Stimulated activated memory B cell treated with anti-CD40 and anti-IgM and Interleukin-4, amounts not matched to agents 10 μg/mL and 1 μg/mL and 100 μg/mL, for 72 hours (primary cell): ENCODE data around the gene DGUOK.
A peak's percentile ranks its signal among the peaks of the same experiment; 100 is the strongest.

Source experiments
- ATAC-seq: fragments of 150-1000 bp; cut with Tn5 transposase; 2 replicates; pipeline ENCODE4 v1.10.0; 2021
- H3K27ac Mint-ChIP-seq: one replicate; pipeline ENCODE4 v1.8.0; 2022; ENCODE audit warnings: mild to moderate bottlenecking, mixed read lengths
- H3K27me3 Mint-ChIP-seq: one replicate; pipeline ENCODE4 v1.8.0; 2022; ENCODE audit warnings: mixed read lengths
- H3K36me3 Mint-ChIP-seq: one replicate; pipeline ENCODE4 v1.8.0; 2022; ENCODE audit warnings: mixed read lengths
- H3K4me1 Mint-ChIP-seq: one replicate; pipeline ENCODE4 v1.8.0; 2022; ENCODE audit warnings: mixed read lengths
- H3K4me3 Mint-ChIP-seq: one replicate; pipeline ENCODE4 v1.8.0; 2022; ENCODE audit warnings: mild to moderate bottlenecking, moderate library complexity, mixed read lengths
- H3K9me3 Mint-ChIP-seq: one replicate; pipeline ENCODE4 v1.8.0; 2022; ENCODE audit warnings: mixed read lengths

Gene DGUOK

DNA sequence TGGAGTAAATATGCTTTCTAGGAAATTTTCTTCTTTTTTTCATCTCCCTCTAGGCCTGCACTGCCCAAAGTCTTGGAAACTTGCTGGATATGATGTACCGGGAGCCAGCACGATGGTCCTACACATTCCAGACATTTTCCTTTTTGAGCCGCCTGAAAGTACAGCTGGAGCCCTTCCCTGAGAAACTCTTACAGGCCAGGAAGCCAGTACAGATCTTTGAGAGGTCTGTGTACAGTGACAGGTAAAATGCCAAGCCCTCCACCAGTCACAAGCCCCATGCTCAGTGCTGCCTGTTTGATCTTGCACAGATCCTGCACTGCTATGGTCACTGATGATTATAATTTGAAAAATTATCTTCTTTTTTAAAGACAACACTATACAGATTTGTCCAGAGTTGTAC is 20.0 kb downstream of the DGUOK start:
- Mint-ChIP-seq H3K4me1 (peaks cover 62% of the 10 kb centered on the region), H3K27me3 (no peaks in the 10 kb centered on the region), H3K4me3 (no peak overlapping the region), H3K27ac (no peak overlapping the region), H3K36me3 (peaks cover 49% of the 10 kb centered on the region), H3K9me3 (no peaks in the 10 kb centered on the region)
- ATAC-seq, result no peak

DNA sequence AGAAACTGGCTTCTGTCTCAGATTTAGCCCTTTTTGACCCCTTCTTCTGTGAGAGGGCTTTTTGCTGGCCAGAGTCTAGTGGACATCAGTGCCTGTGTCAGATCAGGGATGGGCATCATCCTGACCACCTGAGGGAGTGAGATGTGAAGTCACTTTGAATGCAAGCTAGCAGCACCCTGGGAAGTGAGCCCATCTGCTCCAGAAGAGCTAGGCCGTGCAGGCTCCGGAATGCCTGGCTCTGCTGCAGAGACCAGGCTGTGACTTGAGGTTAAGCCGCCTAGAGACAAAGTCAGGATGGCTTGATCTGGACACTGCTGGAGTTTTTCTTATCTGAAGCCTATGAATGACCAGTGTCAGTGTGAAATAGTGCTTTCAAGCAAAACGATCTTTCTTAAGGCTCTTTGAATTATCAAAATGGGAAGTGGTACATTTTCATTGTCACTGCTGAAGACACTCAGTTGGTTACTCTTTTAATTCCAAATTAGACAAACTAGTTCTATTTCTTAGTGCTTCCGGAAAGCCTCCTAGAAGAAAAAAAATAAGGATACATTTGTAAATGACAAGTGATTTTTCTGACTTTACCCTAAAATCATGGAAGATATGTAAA is 20.8 kb downstream of the DGUOK start:
- H3K4me3 Mint-ChIP-seq, result no peak overlapping the region
- no peak for ATAC-seq
- no peak overlapping the region for H3K27ac Mint-ChIP-seq
- peaks cover 55% of the 10 kb centered on the region for H3K36me3 Mint-ChIP-seq
- H3K27me3 Mint-ChIP-seq, result no peaks in the 10 kb centered on the region
- no peaks in the 10 kb centered on the region for H3K9me3 Mint-ChIP-seq
- peaks cover 67% of the 10 kb centered on the region for H3K4me1 Mint-ChIP-seq

DNA sequence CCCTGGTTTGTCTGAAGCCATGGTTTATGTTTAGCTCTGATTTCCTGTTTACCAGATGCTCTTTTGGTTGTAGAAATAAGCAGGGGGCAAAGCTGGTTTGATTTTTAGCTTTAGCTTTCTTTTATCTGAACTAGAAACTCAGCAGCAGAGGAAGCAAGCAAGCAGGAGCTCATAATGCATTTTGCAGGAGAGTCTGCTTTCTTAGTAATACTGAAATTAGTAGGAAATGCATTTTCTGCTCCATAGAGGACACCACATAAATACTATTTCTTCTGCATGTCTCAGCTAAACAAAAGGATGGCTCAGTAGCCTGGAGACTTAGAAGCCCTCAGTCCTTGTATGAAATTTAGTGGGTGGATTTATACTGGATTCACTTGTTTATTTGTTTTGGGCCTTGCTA is 23.1 kb downstream of the DGUOK start:
- no peaks in the 10 kb centered on the region for H3K27me3 Mint-ChIP-seq
- no peaks in the 10 kb centered on the region for H3K9me3 Mint-ChIP-seq
- H3K36me3 Mint-ChIP-seq, result peaks cover 62% of the 10 kb centered on the region
- peaks cover 53% of the 10 kb centered on the region for H3K4me1 Mint-ChIP-seq
- no peak for ATAC-seq
- H3K4me3 Mint-ChIP-seq, result no peak overlapping the region
- H3K27ac Mint-ChIP-seq, result peak overlapping the region; percentile 40

DNA sequence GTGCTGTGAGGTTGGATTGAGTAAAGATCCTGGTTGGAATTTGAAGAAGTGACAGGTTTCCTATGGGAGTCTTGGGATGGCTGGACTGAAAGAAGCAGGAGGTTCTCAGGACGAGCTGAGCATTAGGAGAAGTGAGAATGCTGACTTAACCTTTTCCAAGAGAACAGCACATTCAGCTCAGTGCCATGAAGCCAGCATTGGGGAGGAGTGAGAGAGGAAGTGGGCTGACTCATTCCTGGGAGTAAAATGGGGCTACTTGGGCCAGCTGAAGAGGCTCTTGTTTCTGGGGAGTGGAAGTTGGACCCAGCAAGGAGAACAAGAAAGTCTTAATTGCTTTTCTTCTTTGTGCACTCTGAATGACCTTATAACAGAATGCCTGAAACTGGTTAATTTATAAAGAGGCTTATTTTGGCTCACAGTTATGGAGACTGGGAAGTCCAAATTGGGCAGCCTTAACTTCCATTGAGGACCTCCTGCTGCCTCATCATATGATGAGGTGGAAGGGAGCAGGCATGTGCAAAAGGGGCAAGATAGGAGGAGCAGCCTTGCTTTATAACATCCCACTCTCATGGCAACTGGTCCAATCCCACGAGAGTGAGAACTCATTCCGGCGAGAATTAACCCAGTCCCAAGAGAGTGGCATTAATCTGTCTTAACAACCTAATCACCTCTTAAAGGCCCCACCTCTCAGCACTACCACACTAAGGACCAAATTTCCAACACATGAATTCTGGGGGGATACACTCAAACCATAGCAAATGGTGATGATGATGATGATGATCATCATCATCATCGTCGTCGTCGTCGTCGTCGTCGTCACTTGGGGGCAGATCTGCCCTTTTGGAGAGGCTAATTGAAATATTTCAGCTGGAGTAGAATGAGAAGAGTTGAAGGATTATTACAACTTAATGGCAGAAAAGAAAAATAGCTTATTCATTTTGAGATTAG is 26.1 kb downstream of the DGUOK start:
- no peak for ATAC-seq
- H3K9me3 Mint-ChIP-seq, result no peaks in the 10 kb centered on the region
- peak overlapping the region; percentile 40 for H3K27ac Mint-ChIP-seq
- no peaks in the 10 kb centered on the region for H3K27me3 Mint-ChIP-seq
- H3K36me3 Mint-ChIP-seq, result peaks cover 70% of the 10 kb centered on the region
- no peak overlapping the region for H3K4me3 Mint-ChIP-seq
- H3K4me1 Mint-ChIP-seq, result peaks cover 38% of the 10 kb centered on the region

DNA sequence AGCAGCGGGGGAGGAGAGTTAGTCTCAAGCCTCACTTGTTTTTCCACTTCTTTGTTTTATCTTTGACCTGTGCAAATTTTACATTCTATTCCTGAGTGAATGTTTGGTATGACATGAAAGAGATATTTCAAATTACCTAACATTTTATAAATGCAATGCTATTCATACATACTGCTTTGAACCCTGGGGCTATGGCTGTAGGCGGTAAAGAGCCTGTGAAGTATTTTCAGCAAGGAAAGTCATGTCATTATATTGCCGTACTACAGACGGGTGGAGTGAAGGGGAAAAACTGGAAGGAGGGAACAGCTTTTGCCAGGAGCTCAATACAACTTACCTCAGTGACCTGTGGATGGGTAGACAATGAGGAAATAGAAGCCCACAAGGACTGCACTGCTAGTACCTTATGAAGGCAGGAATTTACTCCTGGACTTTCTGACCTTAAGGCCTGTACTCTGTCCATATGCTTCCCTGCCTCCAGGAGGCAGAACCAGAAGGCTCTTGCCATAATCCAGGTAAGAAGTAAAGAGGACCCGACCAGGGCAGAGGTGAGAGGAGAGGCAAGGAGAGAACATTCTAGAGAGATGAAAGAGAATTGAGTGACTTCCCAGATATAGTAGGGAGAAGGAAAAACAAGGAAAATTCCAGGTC is 29.7 kb downstream of the DGUOK start:
- Mint-ChIP-seq H3K4me1 (peaks cover 12% of the 10 kb centered on the region), H3K9me3 (no peaks in the 10 kb centered on the region), H3K27me3 (no peaks in the 10 kb centered on the region), H3K36me3 (peaks cover 76% of the 10 kb centered on the region), H3K4me3 (no peak overlapping the region), H3K27ac (no peak overlapping the region)
- no peak for ATAC-seq

DNA sequence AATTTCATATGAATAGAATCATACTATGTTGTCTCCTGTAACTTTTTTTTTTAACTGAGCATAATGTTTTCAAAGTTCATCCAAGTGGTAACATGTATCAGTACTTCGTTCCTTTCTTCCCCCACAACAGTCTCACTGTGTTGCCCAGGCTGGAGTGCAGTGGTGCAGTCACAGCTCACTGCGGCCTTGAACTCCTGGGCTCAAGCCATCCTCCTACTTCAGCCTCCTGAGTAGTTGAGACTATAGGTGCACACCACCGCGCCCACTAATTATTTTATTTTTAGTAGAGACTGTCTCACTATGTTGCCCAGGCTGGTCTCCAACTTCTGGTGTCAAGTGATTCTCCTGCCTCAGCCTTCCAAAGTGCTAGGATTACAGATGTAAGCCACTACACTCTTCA is 34.6 kb downstream of the DGUOK start:
- Mint-ChIP-seq H3K27me3 (no peaks in the 10 kb centered on the region), H3K27ac (no peak overlapping the region), H3K4me1 (peaks cover 17% of the 10 kb centered on the region), H3K4me3 (no peak overlapping the region), H3K36me3 (peaks cover 51% of the 10 kb centered on the region), H3K9me3 (peaks cover 6% of the 10 kb centered on the region)
- no peak for ATAC-seq

DNA sequence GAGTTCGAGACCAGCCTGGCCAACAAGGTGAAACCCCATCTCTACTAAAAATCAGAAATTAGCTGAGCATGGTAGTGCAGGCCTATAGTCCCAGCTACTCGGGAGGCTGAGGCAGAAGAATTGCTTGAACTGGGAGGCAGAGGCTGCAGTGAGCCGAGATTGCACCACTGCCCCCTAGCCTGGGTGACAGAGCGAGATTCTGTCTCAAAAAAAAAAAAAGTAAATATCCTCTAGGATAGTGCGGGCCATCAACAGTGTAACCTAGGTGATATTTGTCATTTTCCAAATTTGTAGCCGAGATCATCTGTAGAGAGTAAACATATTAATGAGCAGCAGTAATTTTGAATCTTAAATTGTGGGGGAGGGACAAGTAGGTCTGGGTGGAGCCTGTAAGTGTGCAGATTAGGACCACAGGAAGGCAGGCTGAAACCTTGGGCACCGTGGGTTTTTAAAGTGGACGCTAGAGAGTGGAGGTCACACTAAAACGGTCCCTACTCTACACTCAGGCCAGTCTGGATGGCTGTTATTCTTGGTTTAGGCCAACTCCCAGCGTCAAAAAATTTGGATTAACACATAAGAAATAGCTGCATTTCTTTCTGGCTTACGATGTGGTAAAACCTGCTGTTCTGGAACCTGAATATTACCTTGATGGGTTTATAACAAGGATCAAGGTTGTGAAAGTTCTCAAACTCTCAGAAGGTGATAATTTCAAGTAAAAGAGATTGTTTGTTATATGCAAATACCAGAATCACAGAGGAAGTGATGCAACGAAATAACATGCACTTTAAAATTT is 35.3 kb downstream of the DGUOK start:
- H3K9me3 Mint-ChIP-seq, result peaks cover 6% of the 10 kb centered on the region
- peaks cover 17% of the 10 kb centered on the region for H3K4me1 Mint-ChIP-seq
- no peaks in the 10 kb centered on the region for H3K27me3 Mint-ChIP-seq
- ATAC-seq, result no peak
- peaks cover 44% of the 10 kb centered on the region for H3K36me3 Mint-ChIP-seq
- no peak overlapping the region for H3K27ac Mint-ChIP-seq
- no peak overlapping the region for H3K4me3 Mint-ChIP-seq

DNA sequence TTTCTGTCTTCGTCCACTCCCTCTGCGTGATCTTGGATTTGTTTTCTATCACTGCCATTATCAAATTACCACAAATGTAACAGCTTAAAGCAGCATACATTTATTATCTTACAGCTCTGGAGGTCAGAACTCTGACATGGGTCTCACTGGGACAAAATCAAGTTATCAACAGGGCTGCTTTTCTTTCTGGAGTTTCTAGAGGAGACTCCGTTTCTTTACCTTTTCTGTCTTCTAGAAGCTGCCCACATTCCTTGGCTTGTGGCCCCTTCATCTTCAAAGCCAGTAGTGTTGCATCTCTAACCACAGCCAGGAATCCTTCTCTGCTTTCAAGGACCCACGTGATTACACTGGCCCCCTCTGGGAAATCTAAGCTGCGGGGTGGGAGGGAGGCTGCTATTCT is 36.1 kb downstream of the DGUOK start:
- Mint-ChIP-seq H3K4me3 (no peak overlapping the region), H3K27me3 (no peaks in the 10 kb centered on the region), H3K27ac (peak overlapping the region; percentile 4), H3K4me1 (peaks cover 17% of the 10 kb centered on the region), H3K9me3 (peaks cover 6% of the 10 kb centered on the region), H3K36me3 (peaks cover 37% of the 10 kb centered on the region)
- no peak for ATAC-seq

DNA sequence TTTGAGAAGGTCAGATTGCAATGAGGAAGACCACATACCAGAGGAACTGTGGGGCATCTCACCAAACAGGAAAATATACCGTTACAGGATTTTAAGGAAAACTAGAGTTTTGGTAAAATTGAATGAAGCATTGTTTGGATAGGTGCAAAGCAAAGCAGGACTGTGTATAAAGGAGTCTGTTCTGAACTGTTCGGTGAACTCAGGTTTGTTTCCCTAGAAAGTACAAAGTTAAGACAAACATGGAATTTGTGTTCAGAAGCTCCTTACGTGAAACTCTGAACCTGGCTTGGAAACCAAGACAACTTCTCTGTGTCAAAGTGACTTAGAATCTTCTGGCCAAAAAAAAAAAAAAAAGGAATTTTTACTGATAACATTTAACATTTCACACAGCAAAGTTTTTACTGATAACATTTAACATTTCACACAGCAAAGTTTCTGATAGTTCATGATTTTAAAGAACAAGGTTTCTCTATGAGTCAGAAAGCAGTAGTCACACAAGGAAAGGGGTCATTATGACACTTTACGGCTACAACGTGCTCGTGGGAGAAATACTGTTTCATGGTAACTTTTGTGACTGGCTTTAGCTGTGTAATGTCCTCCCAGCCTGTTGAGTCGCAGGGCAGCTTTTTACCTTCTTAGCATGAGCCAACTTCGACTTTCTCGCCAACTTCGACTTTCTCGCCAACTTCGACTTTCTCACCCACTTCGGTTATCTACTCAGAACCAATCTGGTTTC is 36.9 kb downstream of the DGUOK start:
- Mint-ChIP-seq H3K27ac (peak overlapping the region; percentile 7), H3K4me1 (peaks cover 17% of the 10 kb centered on the region), H3K9me3 (peaks cover 6% of the 10 kb centered on the region), H3K36me3 (peaks cover 29% of the 10 kb centered on the region), H3K27me3 (no peaks in the 10 kb centered on the region), H3K4me3 (no peak overlapping the region)
- peak; percentile 84 for ATAC-seq

DNA sequence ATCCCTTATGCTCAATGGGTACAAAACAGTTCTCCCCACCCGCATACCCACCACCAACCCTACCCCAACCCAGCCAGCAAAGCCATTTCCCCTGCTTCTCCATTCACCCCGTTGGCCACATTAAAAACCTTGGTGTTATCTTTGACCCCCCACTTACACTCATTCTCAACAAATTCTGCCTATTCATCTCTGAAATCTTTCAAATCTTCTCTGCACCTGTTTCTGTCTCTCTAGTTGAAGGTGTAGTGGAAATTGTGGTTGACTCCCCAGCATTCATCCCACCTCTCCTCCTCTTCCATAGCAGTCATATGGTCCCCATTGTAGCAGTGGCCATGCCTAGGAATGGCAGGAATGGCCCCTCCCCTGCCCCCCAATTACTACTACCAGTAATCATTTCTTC is 37.5 kb downstream of the DGUOK start:
- Mint-ChIP-seq H3K4me3 (no peak overlapping the region), H3K27me3 (no peaks in the 10 kb centered on the region), H3K4me1 (peaks cover 17% of the 10 kb centered on the region), H3K9me3 (peaks cover 6% of the 10 kb centered on the region), H3K27ac (peak overlapping the region; percentile 7), H3K36me3 (peaks cover 23% of the 10 kb centered on the region)
- ATAC-seq, result peak; percentile 25

DNA sequence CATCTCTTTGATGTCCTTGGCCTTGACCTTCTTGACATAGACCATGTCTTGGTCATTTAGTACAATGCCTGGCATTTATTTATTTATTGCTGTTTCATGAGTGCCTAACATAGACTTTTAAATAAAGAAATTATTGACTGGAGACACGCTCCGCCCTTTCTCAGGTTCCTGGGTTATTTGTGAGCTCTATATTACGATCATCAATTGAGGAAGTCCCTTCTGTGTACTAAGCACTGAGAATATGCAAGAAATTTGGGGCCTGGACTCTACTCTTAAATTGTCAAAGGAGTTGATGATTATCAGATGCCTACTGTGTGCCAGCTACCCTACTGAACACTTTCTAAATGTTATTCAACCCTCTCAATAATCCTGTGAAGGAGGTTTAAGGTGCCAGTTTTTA is 38.4 kb downstream of the DGUOK start:
- H3K4me1 Mint-ChIP-seq, result peaks cover 22% of the 10 kb centered on the region
- no peaks in the 10 kb centered on the region for H3K27me3 Mint-ChIP-seq
- no peak overlapping the region for H3K4me3 Mint-ChIP-seq
- H3K9me3 Mint-ChIP-seq, result peaks cover 6% of the 10 kb centered on the region
- H3K27ac Mint-ChIP-seq, result peak overlapping the region; percentile 7
- H3K36me3 Mint-ChIP-seq, result peaks cover 15% of the 10 kb centered on the region
- no peak for ATAC-seq

DNA sequence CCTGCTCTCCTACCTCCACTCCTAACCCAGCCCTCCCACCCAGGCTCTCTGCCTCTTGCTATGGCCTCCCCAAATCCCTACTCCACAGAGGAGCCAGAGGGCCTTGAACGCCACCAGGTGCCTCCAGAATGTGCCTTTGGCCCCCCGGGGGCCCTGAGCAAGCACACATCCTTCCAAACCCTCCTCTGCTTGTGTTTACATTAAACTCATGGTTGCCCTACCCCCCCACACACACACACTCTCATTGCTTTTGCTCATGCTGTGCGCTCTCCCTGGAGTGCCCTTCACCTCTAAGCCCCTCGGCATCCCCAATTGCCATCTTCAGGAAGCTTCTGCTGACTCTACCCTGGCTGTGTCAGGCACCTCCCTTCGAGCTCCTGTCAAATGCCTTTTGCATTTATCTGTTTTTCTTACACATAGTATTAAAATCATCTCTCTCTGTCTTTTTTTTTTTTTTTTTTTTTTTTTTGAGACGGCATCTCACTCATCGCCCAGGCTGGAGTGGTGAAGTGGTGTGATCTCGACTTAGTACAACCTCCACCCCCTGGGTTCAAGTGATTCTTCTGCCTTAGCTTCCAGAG is 41.8 kb downstream of the DGUOK start:
- Mint-ChIP-seq H3K27me3 (no peaks in the 10 kb centered on the region), H3K27ac (peak overlapping the region; percentile 23), H3K9me3 (no peaks in the 10 kb centered on the region), H3K4me3 (no peak overlapping the region), H3K36me3 (no peaks in the 10 kb centered on the region), H3K4me1 (peaks cover 51% of the 10 kb centered on the region)
- ATAC-seq, result no peak

DNA sequence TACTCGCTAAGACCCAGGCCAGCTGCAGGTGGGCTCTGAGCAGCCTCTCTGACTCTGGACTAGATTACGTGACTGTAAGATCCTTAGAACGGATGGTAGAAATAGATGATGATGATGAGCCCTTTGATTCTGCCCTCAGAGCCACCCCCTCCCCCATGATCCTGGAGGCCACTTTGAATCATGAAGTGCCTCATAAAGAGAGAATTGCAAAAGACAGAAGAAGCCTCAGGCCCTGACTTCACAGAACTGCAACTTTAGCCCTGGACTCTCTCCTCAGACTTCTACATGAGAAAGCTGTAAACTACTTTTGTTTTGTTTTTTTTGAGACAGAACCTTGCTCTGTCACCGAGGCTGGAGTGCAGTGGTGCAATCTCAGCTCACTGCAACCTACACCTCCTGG is 42.7 kb downstream of the DGUOK start:
- Mint-ChIP-seq H3K36me3 (no peaks in the 10 kb centered on the region), H3K4me1 (peaks cover 46% of the 10 kb centered on the region), H3K9me3 (no peaks in the 10 kb centered on the region), H3K27me3 (no peaks in the 10 kb centered on the region), H3K27ac (peak overlapping the region; percentile 77), H3K4me3 (no peak overlapping the region)
- ATAC-seq, result no peak

DNA sequence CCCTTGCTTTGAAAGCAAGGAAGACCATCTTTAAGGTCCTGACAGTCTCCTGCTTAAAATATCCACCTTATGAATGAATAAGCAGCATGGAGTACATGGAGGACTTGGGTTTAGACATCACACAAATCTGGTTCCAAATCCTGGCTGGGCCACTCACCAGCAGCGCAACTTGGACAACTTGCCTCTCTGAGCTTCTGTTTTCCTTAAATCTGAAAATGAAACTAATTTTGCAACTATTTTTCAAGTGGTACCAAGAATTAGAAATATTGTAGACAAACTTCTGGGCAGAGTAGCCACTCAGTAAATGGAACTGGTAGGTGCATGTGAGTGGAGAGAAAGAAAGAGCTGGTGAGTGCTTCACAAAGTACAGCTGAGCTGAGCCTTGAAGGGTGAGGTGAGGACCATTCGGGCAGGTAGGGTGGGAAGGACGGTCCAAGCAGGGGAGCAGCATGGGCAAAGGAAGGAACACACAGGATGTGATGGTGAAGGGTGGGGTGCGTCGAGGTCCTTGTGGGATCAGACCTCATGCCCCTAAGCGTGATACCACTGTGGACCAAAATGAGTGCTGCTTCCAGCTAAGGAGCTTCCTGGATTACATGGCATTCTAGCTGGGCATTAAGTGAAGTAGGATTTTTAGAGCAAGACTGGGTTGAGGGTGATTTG is 43.6 kb downstream of the DGUOK start:
- no peaks in the 10 kb centered on the region for H3K36me3 Mint-ChIP-seq
- H3K27me3 Mint-ChIP-seq, result no peaks in the 10 kb centered on the region
- H3K9me3 Mint-ChIP-seq, result no peaks in the 10 kb centered on the region
- H3K27ac Mint-ChIP-seq, result peak overlapping the region; percentile 77
- no peak for ATAC-seq
- H3K4me1 Mint-ChIP-seq, result peaks cover 38% of the 10 kb centered on the region
- H3K4me3 Mint-ChIP-seq, result peak overlapping the region; percentile 50
